NCI-H2171 (cell line): ENCODE results near the gene HTRA3.

ENCODE experiments used
- DNase-seq: peaks from one replicate; lab custom pipeline; 2025; lab: John Stamatoyannopoulos, UW

HTRA3 gene

DNA sequence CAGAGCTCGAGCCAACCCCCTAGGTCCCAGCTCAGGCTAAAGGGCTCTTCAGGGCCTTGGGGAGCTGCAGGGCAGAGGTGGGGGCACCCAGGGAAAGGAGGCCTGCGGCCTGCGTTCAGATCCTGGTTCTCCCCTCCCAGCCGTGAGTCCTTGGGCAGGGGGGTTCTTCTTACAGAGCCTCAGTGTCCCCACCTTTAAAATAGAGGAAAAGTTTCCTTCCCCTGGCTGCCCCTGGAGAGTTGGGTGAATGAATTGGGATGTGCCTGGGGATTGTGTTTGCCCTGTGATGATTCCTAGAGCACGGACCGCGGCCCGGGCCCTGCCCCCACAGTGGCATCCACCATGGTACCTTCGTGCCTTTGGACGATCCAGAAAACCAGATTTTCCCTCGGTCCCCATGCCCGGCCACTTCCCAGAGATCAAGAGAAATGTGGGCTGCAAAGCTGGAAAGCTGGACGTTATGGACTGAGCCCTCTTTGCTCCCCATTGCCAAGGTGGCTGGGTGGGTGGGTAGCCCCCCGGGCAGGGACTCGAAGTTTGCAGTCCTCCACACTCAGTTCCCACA, 11.4 kb downstream of the HTRA3 start:
- no peak for DNase-seq

DNA sequence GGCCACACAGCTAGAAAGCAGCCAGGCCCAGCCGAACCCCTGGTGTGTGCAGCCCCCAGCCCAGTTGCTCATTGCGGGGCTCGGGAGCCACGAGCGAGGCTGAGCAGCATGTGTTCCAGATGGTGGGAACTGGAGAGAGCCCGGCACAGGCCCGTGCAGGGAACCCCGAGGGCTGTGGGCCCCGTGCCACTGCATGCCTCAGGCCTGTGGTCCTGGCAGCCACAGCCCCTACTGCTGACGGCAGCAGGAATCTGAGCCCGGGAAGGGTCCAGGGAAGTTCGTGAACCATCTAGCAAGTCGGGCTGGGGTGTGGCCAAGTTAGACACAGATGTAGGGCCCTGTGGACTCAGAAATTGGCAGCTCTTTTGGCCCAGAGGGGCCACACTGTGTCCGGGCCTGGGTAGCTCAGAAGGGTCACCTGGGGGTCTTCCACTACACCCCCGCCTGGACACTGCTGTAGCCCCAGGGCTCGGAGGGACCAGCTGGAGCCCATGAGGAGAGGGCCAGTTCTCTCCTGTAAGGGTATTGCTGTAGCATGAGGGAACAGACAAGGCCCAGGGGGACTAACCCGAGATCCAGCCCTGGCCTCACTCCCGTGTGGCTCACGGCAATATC, 12.1 kb downstream of the HTRA3 start:
- peak; percentile 13 for DNase-seq

DNA sequence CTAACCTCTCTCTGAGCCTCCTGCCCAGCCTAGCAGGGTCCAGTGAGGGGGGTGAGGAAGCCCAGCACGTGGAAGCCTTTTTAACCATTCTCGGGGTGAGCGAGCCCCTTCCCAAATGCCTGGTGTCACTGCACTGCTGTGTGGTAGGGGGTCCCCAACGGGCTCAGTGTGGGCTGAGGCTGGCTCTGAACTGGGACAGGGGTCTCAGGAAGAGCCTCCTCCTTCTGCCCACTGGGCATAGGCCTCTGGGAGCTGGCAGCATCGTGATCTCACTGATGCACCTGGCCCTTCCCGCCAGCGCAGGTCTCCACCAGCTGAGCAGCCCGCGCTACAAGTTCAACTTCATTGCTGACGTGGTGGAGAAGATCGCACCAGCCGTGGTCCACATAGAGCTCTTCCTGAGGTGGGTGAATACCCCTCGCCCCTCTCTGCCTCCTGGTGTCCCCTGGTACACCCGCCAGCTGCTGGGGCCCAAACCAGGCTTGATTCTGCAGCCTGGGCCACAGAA, 12.6 kb downstream of the HTRA3 start:
- DNase-seq: no peak

DNA sequence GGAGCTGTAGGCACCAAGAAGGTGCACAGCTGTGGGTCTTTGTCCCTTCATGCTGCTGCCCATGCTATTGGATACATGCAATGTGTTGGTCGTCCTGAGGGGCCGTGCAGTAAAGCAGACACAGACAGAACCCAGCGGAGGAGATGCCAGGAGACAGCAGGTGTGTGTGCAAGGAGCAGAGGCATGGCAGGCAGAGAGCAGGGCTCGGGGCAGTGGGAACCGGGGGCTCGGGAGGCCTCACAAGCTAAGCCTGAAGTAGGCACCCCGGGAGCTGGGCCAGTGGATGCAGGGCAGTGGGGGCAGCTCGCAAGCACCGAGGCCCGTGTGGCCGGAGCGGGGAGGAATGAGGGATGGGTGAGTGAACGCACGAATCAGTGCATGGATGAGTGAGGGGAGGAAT, 13.2 kb downstream of the HTRA3 start:
- DNase-seq: no peak

DNA sequence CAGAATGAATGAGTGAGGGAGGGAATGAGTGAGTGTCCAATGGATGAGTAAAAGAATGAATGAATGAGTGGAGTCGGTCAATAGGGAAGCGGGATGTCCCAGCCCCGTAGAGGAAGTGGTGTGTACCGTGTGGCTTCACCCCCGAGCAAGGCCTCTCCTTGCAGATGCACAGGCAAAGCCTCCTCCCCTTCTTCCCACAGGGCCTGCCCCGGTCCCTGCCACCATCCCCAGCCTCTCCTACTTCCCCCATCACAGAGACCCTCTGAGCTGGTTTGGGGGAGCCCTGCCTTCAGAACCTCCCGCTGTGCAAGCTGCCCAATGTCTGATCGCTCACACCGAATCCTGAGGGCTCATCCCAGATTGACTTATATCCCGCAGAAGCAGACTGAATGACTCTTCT, 13.6 kb downstream of the HTRA3 start:
- DNase-seq: no peak

DNA sequence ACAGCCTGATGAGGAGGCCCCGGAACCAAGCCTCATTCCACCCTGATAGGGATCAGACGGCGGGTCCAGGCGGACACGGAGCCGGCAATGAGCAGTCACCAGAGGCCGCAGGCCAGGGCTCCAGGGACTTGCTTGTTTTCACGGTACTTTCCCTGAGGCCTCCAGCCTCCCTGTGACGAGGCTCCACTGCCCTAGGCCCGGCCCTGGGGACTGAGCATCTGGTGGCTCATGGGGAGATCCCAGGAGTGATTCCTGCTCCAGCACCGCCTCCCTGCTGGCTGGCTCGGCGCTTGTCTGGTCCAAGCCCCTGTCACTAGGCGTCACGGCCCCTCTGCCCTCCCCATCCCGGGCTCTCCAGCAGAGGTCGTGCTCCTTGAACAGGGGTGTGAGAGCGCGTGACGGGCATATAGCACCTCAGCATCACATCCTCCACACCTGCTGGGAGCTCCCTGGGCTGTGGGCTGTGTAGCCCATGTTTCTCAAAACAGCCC, 14.1 kb downstream of the HTRA3 start:
- DNase-seq: no peak

DNA sequence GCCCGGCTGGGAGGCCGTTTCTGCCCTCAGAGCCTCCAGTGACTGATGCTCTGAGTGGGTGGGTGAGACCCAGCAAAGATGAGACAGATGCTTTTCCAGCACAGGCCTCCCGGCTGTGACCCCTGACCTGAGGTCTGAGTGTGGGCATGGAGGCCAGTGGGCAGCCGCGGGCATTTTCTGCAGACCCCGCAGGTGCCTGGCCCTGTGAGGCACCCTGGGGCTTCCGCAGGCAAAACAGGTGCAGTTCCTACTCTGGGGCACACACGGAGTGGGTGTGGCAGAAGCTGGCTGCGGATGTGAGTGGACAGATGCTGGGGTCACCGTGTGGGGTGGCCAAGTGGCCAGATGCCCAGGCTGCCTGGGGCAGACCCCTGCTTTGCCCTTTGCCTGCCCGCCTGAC, 14.8 kb downstream of the HTRA3 start:
- no peak for DNase-seq

DNA sequence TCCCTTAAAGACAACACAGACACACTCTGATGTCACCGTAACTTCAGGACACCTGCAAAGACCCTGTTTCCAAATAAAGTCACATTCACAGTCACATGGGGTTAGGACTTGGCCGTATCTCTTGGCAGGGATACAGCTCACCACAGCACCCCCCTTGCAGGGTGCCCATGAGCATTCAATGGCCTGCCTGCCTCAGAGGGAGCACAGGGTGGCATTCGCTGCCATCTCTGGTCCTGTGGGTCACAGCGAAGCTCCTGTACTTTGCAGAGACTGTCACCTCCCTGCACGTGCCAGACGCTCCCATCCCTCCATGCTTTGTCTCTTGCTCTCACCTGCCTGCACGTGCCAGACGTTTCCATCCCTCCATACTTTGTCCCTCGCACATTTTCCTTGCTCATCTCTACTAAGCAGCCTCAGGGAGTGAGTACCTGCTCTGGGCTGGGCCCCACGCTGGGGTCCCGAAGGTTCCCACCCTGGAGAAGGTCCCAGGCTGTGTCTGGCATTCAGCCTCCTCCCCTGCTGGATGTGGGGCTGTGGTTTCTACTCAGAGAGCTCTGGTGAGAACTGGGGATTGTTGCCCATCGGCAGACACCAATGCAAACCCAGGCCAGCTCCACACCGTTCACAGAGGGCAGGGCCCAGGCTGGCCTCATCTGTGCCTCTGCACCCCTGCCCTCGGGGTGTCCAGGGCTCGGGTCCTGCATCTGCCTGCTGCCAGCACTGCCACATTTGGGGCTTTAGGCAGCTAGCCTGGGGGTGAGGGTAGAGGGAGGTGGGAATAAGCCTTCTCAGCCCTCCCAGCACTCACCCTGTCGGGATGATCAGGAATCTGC, 15.8 kb downstream of the HTRA3 start:
- no peak for DNase-seq

DNA sequence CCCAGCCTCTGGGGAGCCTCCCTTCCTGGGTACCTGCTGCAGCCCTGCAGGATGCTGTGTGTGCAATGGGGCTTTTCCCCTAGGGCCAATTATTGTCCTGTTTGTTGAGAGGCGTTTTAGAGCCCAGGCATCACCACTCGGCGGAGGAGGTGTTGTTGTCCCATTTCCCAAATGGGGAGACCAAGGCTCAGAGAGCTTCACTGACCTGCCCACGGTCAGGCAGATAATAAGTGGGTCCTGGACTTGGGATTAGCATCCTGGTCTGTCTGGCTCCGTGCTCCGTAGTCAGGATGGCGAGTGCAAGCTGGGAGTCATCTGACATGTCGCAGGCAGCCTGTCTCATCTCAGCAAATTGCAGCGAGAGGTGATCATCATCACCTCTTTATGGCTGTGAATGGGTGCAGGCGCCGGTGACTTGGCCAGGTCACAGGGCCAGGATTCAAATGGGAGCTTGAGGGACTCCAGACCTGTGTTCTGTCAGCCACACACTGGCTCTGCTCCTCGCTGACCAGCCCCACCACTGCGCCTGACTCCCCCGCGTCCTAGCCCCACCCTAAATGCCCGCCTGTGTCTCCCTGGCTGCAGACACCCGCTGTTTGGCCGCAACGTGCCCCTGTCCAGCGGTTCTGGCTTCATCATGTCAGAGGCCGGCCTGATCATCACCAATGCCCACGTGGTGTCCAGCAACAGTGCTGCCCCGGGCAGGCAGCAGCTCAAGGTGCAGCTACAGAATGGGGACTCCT, 16.6 kb downstream of the HTRA3 start:
- DNase-seq: no peak

DNA sequence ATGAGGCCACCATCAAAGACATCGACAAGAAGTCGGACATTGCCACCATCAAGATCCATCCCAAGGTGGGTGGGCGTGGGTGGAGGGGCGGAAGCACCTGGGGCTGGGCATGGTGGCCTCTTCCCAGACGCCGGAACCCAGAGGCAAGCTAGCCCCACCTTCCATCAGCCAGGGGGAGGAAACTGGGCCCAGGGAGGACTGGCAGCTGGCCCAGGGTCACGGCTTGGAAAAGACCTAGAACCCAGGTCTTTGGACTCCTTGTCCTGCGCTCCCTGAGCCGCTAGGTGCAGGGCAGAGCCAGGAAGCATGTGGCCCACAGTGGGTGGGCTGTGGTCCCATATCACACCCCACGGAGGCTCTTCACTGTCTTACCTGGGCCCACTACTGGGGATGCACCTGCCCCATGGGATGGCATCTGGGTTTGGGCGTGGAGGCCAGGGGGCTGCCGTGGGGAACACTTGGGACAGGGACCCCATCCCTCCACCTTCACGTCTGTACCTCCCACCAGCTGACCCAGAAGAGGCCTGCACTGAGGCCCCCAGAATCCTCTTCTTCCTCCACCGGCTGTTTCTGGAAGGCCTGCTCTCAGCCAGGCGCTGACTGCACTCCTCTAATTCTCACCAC, 17.3 kb downstream of the HTRA3 start:
- no peak for DNase-seq

DNA sequence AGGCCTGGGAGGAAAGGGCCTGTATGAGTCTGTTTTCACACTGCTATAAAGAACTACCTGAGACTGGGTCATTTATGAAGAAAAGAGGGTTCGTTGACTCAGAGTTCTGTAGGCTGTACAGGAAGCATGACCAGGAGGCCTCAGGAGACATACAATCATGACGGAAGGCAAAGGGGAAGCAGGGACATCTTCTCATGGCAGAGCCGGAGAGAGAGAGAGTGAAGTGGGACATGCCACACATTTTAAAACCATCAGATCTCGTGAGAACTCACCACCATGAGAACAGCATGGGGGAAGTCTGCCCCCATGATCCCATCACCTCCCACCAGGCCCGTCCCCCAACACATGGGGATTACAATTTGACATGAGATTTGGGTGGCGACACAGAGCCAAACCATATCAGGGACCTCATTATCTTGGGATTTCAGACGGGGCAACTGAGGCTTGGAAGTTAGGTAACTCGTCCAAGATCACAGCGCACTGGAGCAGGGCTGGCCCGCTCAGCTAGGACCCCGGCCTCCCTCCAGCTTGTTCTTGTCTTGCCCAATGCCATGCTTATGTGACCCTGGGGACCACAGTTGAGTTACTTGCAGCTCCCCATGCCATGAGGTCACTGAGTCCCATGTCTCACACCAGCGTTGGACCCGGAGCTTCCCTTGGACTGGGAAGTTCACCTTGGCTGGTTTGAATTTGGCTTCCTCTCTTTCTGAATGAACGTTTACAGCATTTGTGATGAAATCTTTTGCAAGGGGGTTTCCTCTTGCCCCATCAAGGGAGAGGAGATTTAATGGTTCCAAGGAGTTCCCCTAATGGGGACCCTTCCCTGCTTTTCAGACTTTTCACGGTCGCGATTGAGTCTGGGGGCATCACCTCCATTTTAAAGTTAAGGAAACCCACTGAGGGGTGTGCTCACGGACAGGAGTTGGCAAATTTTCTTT, 18.1 kb downstream of the HTRA3 start:
- DNase-seq: no peak

DNA sequence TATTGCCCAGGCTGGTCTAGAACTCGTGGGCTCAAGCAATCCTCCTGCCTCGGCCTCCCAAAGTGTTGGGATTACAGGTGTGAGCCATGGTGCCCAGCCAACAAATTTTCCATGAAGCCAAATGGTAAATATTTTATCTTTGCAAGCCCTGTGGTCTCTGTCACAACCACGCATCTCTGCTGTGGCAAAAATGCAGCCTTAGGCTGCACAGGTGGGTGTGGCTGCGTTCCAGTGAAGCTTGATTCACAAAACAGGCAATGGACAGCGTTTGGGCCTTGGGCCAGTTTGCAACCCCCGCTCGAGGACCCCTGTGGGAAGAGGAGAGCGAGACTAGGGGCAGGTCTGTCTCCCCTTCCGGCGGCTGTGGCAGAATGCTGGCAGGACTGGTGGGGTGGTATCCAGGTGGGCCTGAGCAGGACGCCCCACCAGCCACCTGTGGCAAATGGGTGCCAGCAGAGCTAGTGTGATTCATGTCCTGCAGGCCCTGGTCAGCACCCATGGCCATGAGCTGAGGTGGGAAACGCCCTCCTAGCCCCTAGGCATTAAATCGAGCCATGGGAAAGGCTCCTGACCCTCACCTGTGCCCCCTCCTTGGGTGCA, 19.7 kb downstream of the HTRA3 start:
- no peak for DNase-seq

DNA sequence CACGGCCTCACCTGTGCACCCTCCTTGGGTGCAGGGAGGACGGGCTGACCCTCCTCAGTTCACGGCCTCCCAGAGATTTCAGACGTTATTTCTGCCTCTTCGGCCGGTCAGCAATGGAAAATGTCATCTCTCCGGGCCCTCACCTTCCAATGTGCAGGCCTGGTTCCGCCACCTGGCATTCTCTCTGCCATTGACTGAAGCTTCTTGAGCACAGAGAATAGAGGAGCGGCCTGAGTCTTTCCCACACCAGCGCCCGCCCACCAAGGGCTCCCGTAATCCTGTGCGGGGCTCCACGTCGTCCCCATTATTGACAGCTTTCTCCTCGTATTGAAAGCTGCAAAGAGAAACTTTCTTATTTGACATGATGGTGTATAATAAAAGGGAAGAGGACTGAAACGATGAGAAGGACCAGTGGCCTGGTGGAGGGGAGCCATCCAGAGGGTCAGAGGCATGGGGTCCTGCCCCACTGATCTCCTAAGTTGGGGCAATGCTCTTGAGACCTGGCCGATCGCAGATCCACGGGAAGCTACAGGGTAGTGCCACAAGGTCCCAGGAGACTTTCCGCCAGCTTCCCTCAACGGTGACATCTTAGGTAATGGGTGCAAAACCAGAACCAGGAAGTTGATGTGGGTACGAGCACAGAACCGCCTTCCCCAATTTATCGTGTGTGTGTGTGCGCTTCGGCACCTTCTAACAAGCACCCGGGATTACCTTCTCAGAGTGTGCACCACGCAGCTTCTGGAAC, 20.6 kb downstream of the HTRA3 start:
- no peak for DNase-seq

DNA sequence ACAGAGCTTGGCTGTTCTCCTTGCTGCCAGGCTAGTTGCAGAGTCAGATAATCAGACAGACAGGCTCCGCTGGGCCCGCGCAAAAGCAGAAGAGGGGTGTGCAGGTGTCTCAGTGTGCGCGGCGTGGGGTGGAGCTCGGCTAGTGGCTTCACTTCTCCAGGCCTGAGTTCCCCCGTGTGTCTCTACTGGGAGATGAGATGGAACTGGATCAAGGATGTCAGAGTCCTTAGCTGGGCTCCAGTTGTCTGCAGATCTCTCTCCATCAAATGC, 21.1 kb downstream of the HTRA3 start:
- DNase-seq: no peak

DNA sequence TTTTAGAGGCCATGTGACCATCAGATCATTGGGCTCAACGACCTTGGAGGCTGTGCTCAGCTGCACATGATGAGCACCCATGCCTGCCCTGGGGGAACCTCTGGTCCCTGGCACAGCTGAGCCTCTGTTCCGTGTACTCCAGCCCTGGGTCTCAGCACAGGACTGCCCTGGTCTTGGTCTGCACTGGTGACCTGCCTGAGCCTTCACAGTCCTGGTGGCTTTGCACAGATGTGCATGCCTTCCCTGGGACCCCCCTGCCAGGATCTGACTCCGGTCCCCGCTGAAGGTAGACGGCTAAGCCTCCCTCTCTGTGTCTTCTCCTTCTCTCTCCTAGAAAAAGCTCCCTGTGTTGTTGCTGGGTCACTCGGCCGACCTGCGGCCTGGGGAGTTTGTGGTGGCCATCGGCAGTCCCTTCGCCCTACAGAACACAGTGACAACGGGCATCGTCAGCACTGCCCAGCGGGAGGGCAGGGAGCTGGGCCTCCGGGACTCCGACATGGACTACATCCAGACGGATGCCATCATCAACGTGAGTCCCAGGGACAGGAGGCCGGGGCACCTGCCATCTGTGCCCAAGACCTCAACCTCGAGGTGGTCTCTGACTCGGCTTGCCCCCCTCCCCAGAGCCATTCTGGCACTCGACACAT, 21.6 kb downstream of the HTRA3 start:
- no peak for DNase-seq

DNA sequence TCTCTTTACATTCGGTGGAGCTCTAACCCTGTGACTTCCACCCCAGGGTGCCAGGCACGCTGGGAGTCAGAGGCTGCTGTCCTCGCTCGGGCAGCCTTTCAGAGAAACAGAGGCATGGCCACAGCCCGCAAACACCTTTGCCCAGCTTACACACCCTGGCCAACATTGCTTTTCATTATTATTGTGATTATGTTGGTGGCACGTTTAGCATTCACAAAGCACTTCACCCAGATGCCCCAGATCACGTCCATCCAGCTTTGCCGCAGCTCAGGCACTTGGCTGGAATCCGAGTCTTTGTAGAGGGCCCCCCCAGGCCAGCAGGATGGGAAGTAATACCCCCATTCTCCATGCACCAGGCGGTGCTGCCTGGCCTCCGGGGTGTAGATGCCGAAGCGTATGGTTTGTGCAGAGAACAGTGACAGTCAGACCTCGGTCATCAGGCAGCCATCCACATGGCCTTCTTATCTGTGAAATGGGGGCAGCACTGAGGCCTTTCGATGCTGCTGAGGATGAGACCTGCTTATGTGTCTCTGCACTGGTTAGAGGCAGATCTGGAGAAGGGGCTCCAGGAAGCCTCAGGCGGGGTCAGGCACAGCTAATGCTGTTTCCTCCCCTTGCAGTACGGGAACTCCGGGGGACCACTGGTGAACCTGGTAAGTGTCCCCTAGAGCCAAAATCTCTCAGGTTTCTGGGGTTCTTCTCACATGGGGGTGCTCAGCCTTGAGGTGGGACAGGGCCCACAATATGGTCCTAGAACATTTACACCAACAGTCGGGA, 22.3 kb downstream of the HTRA3 start:
- no peak for DNase-seq

DNA sequence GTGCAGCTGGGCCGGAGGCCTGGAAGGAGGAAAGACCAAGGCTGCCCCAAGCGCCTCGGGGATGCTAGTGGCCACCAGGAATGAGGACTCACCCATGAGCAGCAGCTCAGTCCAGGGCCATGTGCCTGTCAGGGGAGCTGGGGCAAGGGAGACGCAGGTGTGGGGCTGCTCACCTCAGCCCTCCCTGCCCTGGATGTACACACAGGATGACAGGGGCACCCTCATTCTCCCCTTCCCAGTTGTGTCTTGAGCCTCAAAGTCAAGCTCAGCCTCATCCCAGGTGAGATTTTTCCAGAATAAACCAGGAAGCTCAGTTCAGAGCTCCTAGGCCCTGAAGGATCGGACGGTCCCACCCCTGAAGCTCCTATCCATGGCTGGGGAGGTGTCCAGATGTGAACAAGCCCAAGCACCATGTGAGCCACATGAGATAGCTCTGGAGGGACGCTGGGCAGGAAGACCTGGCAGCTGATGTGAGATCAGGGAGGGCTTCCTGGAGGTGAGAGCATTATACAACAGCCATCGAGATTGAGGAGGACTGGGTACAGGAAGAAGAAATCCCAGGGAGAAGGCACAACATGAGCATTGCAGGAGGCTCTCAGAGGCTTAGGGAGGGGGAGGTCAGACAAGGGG, 23.0 kb downstream of the HTRA3 start:
- DNase-seq: no peak
